SK-N-MC (cell line): ENCODE measurements around the gene CFAP221.

Source experiments
- EZH2 ChIP-seq: fragments of 200-600 bp; sonication (generic); IDR thresholded peaks from one replicate; pipeline ENCODE4 v1.6.1; 2017; ENCODE audit warnings: antibody characterized with exemption
- POLR2AphosphoS5 ChIP-seq: IDR thresholded peaks from 2 replicates; pipeline ENCODE4 v1.6.1; 2012; ENCODE audit warnings: mild to moderate bottlenecking, low read depth, low read length, borderline replicate concordance

DNA sequence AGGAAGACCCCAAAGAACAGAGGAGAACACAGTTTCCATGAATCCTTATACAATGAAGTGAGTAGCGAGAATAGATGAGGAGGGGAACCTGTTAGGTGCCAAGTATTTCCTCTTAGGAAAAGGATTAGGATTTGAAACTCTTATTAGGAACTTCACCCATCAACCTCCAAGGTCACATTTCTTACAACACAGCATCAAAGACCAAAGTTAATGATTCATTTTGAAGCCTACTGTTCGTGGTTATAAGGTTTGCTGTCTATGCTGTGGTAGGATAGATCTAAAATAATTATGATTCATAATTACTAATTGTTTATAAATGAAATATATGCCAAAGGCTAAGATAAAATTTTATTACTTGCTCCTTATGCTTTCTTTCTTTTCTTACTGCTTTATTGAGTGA lies 6.1 kb downstream of the CFAP221 start:
- TF ChIP-seq EZH2, result no peak
- TF ChIP-seq POLR2AphosphoS5, result no peak
